Naive thymus-derived CD8-positive, alpha-beta T cell (primary cell): ENCODE measurements around the gene COL5A1. TPM values are rescaled to one million over a fixed set of nuclear protein-coding genes. Genes with fewer than 3 reads are reported as not detected.

Experiments
- ATAC-seq, 2 donors: fragments of 150-1000 bp; cut with Tn5 transposase in 1 of 2; sonication (Bioruptor Pico), chemical (Tn5 transposase) in 1 of 2; 1 replicate in 1 of 2; 2 replicates in 1 of 2; pipeline ENCODE4 v1.10.0; 2021; ENCODE audit warnings: mild to moderate bottlenecking in 2 of 2, moderate library complexity in 2 of 2
- POLR2A ChIA-PET: fragments of 350-600 bp; sonication (Branson Sonifier 250); formaldehyde crosslinking; loops from one replicate; lab custom pipeline; 2021; ENCODE audit warnings: antibody characterized with exemption; lab: Charles Lee
- DNase-seq, 10 donors: peaks; one replicate each; pipeline versions ENCODE4 v3.0.0 to v3.0.0-alpha.2; 2020 to 2022
- H3K27ac Mint-ChIP-seq, 10 donors: one replicate each; pipeline ENCODE4 v1.8.0; 2020 to 2022; ENCODE audit warnings: mild to moderate bottlenecking in 10 of 10, mixed read lengths in 10 of 10, moderate library complexity in 4 of 10, inconsistent platforms in 1 of 10
- H3K27me3 Mint-ChIP-seq, 5 donors: one replicate each; pipeline ENCODE4 v1.8.0; 2021 to 2022; ENCODE audit warnings: mixed read lengths in 5 of 5
- H3K36me3 Mint-ChIP-seq, 3 donors: one replicate each; pipeline ENCODE4 v1.8.0; 2020 to 2022; ENCODE audit warnings: mixed read lengths in 3 of 3, mild to moderate bottlenecking in 2 of 3, inconsistent platforms in 1 of 3
- H3K4me1 Mint-ChIP-seq, 4 donors: one replicate each; pipeline ENCODE4 v1.8.0; 2021 to 2022; ENCODE audit warnings: mixed read lengths in 4 of 4
- H3K4me3 Mint-ChIP-seq, 10 donors: one replicate each; pipeline ENCODE4 v1.8.0; 2020 to 2022; ENCODE audit warnings: mild to moderate bottlenecking in 10 of 10, mixed read lengths in 10 of 10, moderate library complexity in 6 of 10, inconsistent platforms in 1 of 10
- H3K9me3 Mint-ChIP-seq, 9 donors: one replicate each; pipeline ENCODE4 v1.8.0; 2020 to 2022; ENCODE audit warnings: mixed read lengths in 9 of 9, mild to moderate bottlenecking in 3 of 9, inconsistent platforms in 1 of 9, moderate library complexity in 1 of 9
- polyA plus RNA-seq, 3 donors: library from polyadenylated mRNA; unstranded; fragments of 300-500 nt; fragmentation: Illumina TruSeq; gene quantifications; one replicate each; pipeline ENCODE4 v1.2.3, GENCODE V29; 2021
- total RNA-seq, 8 experiments: library from RNA in 2 of 8; stranded (reverse) in 2 of 8; gene quantifications; one replicate each; pipeline ENCODE4 v1.2.3 and lab custom pipeline; 2021 to 2026

COL5A1 gene
- total and polyA plus RNA-seq, 5 experiments from 2014 or later: 0.26 TPM; not detected in 4

DNA sequence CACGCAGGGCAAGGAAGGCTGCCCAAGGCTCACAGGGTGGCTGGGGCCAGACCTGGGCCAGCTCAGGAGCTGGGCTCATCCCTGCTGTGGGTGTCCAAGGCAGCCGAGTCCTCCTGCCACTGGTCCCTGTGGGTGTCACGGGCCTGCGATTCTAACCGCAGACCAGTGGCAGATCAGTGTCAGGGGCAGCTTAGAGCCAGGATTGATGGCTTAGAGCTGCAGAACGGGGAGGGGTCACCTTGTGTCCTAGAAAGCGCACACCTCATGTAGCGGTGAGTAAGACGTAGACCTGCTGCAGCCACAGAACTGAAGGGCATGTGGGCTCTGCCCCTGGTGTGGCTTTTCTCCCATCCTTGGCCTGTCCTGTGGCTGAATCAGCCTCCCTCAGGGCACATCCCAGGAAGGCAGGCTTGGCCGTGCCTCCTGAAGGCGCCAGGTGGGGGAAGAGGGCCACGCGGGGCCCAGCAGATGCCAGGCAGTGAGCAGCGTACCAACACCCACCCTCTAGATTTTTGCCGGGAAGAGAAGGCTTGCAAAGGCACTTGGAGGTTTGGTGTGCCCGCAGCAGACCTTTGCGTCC, 160.7 kb downstream of the COL5A1 start:
- H3K27me3 Mint-ChIP-seq: peaks cover 0 to 4% (median 0%) of the 10 kb centered on the region in 5 donors
- POLR2A ChIA-PET: no interaction called here
- DNase-seq (no peak), ATAC-seq (no peak)
- no peak overlapping the region for H3K27ac Mint-ChIP-seq
- no peak overlapping the region for H3K4me3 Mint-ChIP-seq
- H3K36me3 Mint-ChIP-seq: no peaks in the 10 kb centered on the region
- no peaks in the 10 kb centered on the region for H3K4me1 Mint-ChIP-seq
- H3K9me3 Mint-ChIP-seq: no peaks in the 10 kb centered on the region

DNA sequence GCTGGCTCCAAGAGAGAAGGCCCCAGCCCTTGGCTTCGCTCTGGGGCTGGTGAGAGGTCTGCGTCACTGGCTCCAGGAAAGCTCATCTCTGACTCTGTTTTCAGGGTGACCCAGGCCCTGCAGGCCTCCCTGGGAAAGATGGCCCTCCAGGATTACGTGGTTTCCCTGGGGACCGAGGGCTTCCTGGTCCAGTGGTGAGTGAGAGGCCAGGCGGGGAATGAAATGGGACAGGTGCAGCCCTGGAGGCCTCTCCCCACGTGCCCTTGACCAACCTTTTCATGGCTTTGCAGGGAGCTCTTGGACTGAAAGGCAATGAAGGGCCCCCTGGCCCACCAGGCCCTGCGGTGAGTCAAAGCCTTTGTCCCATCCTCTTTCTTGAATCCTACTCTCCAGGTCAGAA, 163.3 kb downstream of the COL5A1 start:
- H3K4me3 Mint-ChIP-seq: no peak overlapping the region
- peaks cover 0 to 4% (median 0%) of the 10 kb centered on the region in 5 donors for H3K27me3 Mint-ChIP-seq
- POLR2A ChIA-PET: no interaction called here
- DNase-seq (no peak), ATAC-seq (no peak)
- H3K4me1 Mint-ChIP-seq: peaks cover 0 to 2% (median 0%) of the 10 kb centered on the region in 4 donors
- H3K36me3 Mint-ChIP-seq: no peaks in the 10 kb centered on the region
- H3K9me3 Mint-ChIP-seq: no peaks in the 10 kb centered on the region
- no peak overlapping the region for H3K27ac Mint-ChIP-seq

DNA sequence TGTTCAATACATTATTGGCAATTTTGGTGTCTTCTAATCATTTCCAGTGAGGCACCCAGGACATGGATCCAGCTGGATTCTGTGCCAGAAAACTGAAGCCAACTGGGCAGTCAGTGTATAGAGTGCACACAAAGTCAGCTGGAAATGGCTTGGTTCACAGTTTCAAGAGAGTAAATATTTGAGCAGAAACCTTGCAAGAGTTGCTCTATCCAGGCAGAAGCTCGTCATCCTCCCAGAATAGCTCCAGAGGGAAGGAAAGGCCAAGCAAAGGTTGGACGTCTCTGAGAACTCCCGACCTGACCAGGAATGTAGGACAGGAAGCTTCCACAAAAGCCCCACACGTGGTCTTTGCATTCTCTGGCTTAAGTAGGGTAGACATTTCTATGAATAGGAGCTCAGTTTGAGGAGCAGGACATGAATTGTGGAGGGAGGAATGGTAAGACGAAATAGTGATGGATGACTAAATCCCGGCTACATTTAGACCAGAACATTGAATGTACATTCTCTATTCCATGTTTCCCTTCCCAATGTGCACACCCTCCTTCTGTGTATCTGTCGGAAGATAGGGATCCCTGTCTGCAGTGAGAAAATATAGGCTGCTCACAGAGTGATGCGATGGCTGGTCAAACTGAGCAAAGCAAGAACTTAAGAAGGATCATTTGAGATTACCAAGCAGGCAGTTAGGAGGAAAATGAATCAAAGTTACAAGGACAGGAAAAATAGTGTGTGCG, 166.3 kb downstream of the COL5A1 start:
- Mint-ChIP-seq H3K4me3 (no peak overlapping the region), H3K27me3 (peaks cover 0 to 4% (median 0%) of the 10 kb centered on the region in 5 donors), H3K4me1 (peaks cover 0 to 2% (median 0%) of the 10 kb centered on the region in 4 donors), H3K27ac (no peak overlapping the region), H3K9me3 (no peaks in the 10 kb centered on the region), H3K36me3 (no peaks in the 10 kb centered on the region)
- ATAC-seq (no peak), DNase-seq (no peak)
- POLR2A ChIA-PET: no interaction called here

DNA sequence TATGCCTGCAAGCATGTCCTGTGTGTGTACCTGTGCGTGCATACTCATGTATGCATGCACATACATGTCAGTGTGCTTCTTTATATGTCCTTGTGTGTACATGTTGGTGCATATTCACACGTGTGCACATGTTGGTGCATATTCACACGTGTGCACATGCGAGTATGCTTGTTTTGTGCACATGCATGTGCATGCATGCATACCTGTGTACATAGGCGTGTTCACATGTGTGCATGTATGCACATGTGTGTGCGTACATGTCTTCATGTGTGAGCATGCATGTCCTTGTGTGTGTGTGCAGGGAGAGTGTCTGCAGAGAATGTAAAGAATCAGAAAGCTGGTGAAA, 166.8 kb downstream of the COL5A1 start:
- DNase-seq (no peak), ATAC-seq (no peak)
- Mint-ChIP-seq H3K4me3 (no peak overlapping the region), H3K4me1 (peaks cover 0 to 2% (median 0%) of the 10 kb centered on the region in 4 donors), H3K36me3 (no peaks in the 10 kb centered on the region), H3K27ac (peak overlapping the region in 1 of 10 donors; percentile 54), H3K9me3 (no peaks in the 10 kb centered on the region), H3K27me3 (peaks cover 0 to 4% (median 0%) of the 10 kb centered on the region in 5 donors)
- POLR2A ChIA-PET: no interaction called here

DNA sequence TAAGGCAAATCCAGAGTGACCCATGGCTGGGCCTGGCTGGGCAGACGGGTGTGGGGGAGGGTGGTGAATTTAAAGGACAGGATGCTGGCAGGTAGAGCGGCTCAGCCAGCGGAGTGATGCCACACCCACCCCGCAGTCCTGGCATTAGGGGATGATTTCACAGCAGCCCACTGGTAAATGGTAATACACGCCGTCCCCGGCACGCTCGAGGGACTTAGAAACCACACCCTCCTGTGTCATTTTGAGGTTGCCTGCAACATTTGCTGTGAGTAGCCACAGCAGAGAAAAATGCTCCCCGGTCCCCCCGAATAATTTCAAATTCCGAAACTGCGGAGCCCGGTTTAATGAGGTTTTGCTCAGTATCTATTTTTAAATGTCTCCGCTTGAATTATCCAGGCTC, 167.7 kb downstream of the COL5A1 start:
- POLR2A ChIA-PET: no interaction called here
- H3K36me3 Mint-ChIP-seq: no peaks in the 10 kb centered on the region
- ATAC-seq (no peak), DNase-seq (no peak)
- no peak overlapping the region for H3K4me3 Mint-ChIP-seq
- H3K27ac Mint-ChIP-seq: no peak overlapping the region
- no peaks in the 10 kb centered on the region for H3K27me3 Mint-ChIP-seq
- no peaks in the 10 kb centered on the region for H3K9me3 Mint-ChIP-seq
- H3K4me1 Mint-ChIP-seq: peaks cover 0 to 2% (median 0%) of the 10 kb centered on the region in 4 donors

DNA sequence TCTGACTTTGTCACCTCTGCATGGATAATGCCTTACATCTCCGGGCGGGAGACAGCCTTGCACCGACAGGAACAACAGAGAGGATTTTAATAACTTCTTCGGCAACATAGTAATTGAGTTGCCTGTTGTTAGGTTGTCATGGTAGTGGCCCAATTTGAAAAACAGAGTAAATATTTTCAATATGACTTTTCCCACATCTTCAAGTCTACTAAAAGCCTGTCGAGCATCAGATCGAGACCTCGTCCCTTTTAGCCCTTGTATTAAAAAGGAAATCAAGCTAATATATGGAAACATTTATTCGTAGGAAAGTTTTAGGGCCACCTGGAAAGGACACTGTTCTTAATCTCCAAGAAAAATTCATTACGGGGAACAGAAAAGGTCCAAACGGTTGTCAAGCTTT, 168.2 kb downstream of the COL5A1 start:
- H3K27ac Mint-ChIP-seq: no peak overlapping the region
- H3K4me1 Mint-ChIP-seq: peaks cover 0 to 2% (median 0%) of the 10 kb centered on the region in 4 donors
- POLR2A ChIA-PET: no interaction called here
- H3K36me3 Mint-ChIP-seq: no peaks in the 10 kb centered on the region
- no peak for DNase-seq
- H3K27me3 Mint-ChIP-seq: no peaks in the 10 kb centered on the region
- ATAC-seq: no peak
- no peaks in the 10 kb centered on the region for H3K9me3 Mint-ChIP-seq
- no peak overlapping the region for H3K4me3 Mint-ChIP-seq

DNA sequence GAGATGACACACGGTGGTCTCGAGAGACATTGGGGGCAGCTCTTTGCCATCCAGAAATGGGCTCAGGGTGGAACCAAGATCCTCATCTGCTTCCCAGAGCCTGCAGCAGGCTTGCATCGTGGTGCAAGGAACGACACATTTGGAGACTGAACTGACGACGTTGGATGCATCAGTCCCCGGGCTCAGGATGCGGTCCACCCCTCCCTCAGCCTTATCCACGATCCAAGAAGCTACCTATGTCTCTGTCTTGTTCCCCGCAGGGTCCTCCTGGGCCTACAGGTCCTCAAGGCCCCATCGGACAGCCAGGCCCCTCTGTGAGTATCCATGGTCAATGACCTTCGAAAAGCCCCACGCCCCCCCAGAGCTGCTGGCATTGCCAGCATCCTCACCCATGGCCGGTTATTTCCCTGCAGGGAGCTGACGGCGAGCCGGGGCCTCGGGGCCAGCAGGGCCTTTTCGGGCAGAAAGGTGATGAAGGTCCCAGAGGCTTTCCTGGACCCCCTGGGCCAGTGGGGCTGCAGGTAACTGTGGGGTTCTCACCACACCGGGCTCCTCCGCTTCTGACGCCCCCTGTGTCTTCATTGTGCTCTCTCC, 169.6 kb downstream of the COL5A1 start:
- H3K4me3 Mint-ChIP-seq: no peak overlapping the region
- ATAC-seq: no peak
- no peak for DNase-seq
- POLR2A ChIA-PET: no interaction called here
- H3K4me1 Mint-ChIP-seq: peaks cover 0 to 2% (median 0%) of the 10 kb centered on the region in 4 donors
- no peaks in the 10 kb centered on the region for H3K27me3 Mint-ChIP-seq
- H3K9me3 Mint-ChIP-seq: no peaks in the 10 kb centered on the region
- no peaks in the 10 kb centered on the region for H3K36me3 Mint-ChIP-seq
- no peak overlapping the region for H3K27ac Mint-ChIP-seq

DNA sequence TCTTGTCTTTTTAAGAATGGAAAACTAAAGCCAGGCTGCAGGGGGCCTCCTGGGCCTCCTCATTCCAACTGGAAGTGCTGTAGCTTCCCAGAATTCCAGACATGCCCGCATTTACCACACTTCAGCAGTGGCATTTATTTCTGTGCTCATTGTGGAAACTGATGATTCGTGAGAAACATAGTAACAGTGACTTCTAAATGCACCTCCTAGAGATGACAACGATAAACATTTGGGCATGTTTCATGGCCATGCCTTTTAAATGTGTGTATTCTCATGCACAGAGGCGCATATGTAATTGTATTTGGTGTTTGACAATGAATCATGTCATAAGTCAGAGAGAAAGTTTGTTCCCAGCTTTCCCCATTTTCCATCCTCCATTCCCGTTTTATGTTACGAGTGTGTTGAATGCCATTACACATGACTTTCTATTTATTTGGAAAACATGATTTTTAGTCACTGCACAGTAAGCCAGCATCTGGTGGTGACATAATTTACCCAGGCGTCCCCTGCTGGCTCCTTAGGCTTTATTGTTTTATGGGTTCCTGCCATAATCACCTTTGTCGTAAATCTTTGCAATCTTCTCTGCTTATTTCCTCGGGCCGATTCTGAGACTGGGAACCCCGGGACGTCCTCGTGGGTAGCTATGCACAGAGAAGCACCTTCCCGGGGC, 170.2 kb downstream of the COL5A1 start:
- POLR2A ChIA-PET: no interaction called here
- Mint-ChIP-seq H3K27me3 (no peaks in the 10 kb centered on the region), H3K4me3 (no peak overlapping the region), H3K36me3 (no peaks in the 10 kb centered on the region), H3K4me1 (peaks cover 0 to 2% (median 0%) of the 10 kb centered on the region in 4 donors), H3K9me3 (no peaks in the 10 kb centered on the region), H3K27ac (no peak overlapping the region)
- no peak for ATAC-seq
- no peak for DNase-seq

DNA sequence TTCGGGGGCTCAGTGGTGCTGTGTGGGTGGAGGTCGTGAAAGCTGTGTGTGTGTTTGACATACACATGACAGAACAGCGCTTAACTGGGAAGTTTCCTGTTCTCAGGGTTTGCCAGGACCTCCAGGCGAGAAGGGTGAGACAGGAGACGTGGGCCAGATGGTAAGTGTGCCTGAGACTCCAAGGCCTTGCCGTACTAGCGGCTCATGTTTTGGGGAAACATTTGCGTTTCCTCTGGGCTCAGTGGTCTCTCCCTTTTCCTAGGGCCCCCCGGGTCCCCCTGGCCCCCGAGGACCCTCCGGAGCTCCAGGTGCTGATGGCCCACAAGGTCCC, 170.7 kb downstream of the COL5A1 start:
- H3K4me1 Mint-ChIP-seq: peaks cover 0 to 2% (median 0%) of the 10 kb centered on the region in 4 donors
- H3K27me3 Mint-ChIP-seq: no peaks in the 10 kb centered on the region
- H3K27ac Mint-ChIP-seq: no peak overlapping the region
- H3K4me3 Mint-ChIP-seq: no peak overlapping the region
- H3K9me3 Mint-ChIP-seq: no peaks in the 10 kb centered on the region
- H3K36me3 Mint-ChIP-seq: no peaks in the 10 kb centered on the region
- DNase-seq (no peak), ATAC-seq (no peak)
- POLR2A ChIA-PET: no interaction called here

DNA sequence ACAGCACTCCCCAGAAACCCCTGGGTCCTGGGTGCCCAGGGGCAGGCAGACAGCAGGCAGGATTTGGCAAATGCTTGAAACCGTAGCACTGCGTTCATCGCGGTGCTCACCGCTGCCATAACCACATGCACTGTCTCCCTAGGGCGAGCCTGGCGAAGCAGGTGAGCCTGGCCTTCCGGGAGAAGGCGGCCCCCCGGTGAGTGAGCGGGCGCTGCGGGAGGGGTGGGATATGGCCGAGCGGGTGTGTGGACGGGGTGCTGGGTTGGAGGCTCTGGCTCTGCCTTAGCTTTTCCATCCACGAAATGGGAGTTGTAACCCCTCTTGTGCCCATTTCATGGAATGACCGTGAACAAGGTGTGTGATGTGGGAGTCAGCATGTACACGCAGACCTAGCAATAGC, 172.2 kb downstream of the COL5A1 start:
- H3K9me3 Mint-ChIP-seq: no peaks in the 10 kb centered on the region
- no peaks in the 10 kb centered on the region for H3K27me3 Mint-ChIP-seq
- no peak for ATAC-seq
- no peaks in the 10 kb centered on the region for H3K36me3 Mint-ChIP-seq
- POLR2A ChIA-PET: no interaction called here
- no peak for DNase-seq
- no peaks in the 10 kb centered on the region for H3K4me1 Mint-ChIP-seq
- no peak overlapping the region for H3K27ac Mint-ChIP-seq
- no peak overlapping the region for H3K4me3 Mint-ChIP-seq

DNA sequence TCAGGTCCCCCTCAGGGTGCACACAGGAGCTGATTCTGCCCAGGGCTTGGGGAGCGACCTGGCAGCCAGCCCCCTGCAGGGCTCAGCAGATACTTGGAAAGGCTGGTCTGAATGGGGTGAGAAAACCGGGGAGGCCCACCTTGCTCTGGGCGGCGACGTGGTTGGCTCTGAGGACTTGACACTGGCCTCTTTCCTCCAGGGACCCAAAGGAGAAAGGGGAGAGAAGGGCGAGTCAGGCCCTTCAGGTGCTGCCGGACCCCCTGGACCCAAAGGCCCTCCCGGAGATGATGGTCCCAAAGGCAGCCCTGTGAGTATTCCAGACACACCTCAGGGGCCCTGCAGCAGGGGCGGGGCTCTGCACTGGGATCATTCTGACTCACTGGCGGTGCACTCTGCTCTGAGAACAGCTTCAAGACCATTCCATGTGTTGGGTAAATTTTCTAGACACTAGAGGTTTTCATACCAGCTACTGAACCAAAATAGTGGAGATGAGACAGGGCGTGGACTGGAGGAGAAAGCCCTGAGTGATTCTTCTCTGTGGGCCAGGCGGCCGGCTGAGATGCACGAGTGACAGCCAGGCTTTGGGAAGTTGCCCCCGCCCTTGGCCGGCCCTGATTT, 173.1 kb downstream of the COL5A1 start:
- H3K9me3 Mint-ChIP-seq: no peaks in the 10 kb centered on the region
- H3K27me3 Mint-ChIP-seq: no peaks in the 10 kb centered on the region
- H3K4me1 Mint-ChIP-seq: no peaks in the 10 kb centered on the region
- H3K27ac Mint-ChIP-seq: no peak overlapping the region
- no peaks in the 10 kb centered on the region for H3K36me3 Mint-ChIP-seq
- DNase-seq (no peak), ATAC-seq (no peak)
- H3K4me3 Mint-ChIP-seq: no peak overlapping the region
- POLR2A ChIA-PET: no interaction called here

DNA sequence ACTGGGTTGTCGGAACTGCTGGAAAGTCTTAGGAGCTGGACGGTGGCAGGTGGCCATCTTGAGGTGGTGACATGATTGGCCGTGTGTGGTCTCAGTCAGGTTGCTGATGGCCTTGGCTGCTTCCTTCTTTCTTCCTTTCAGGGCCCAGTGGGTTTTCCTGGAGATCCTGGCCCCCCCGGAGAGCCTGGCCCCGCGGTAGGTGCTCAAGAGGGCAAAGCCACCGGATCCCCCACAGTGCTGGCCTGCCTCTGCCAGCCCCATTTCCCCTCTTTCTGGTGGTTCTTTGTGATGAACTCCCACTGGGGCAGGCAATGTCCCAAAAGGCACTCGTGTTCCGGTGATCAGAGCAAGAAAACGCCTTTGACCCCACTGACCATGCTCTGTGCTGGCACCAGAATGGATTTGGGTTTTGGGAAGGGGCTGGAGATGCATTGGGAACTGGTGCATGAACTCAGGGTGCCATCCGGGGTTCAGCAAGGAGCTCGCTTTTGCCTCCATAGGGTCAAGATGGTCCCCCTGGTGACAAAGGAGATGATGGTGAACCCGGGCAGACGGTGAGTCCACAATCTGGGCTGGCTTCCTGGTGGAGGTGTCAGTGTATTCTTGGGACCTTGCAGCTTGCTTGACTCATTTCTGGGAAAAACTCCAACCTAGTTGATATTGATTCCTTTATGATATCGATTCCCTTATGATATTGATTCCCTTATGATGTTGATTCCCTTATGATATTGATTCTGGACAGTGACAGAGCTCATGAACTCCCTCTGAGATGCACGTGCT, 174.0 kb downstream of the COL5A1 start:
- Mint-ChIP-seq H3K4me1 (no peaks in the 10 kb centered on the region), H3K4me3 (no peak overlapping the region), H3K36me3 (no peaks in the 10 kb centered on the region), H3K27ac (no peak overlapping the region), H3K9me3 (no peaks in the 10 kb centered on the region), H3K27me3 (no peaks in the 10 kb centered on the region)
- POLR2A ChIA-PET: no interaction called here
- ATAC-seq (no peak), DNase-seq (no peak)
